ENCODE results near the gene COPS9.
A peak's percentile ranks its signal among the peaks of the same experiment; 100 is the strongest.

Gene COPS9

GRCh38 chr2:240137596-240138253 is 1.6 kb upstream of the COPS9 start:
- DNase-seq = no peak

GRCh38 chr2:240136671-240137292 is 677 bp upstream of the COPS9 start:
- DNase-seq = no peak

- no peak for DNase-seq
Measured at GRCh38 chr2:240135706-240136012, 446 bp downstream of the COPS9 start.

GRCh38 chr2:240134956-240135520 is 1.1 kb downstream of the COPS9 start:
- DNase-seq = no peak

- DNase-seq = no peak
Measured at GRCh38 chr2:240134466-240134865, 1.6 kb downstream of the COPS9 start.

GRCh38 chr2:240133401-240133800 is 2.7 kb downstream of the COPS9 start:
- DNase-seq = no peak

GRCh38 chr2:240132651-240132980 is 3.5 kb downstream of the COPS9 start:
- DNase-seq = peak in 18 of 56 donors; percentile 11 to 72 (median 44)

GRCh38 chr2:240131941-240132650 is 4.0 kb downstream of the COPS9 start:
- no peak for DNase-seq

- DNase-seq = no peak
Measured at GRCh38 chr2:240131296-240131695, 4.8 kb downstream of the COPS9 start.

GRCh38 chr2:240130393-240131195 is 5.5 kb downstream of the COPS9 start:
- no peak for DNase-seq

- DNase-seq = no peak
Measured at GRCh38 chr2:240129731-240130392, 6.2 kb downstream of the COPS9 start.

- no peak for DNase-seq
Measured at GRCh38 chr2:240129311-240129710, 6.8 kb downstream of the COPS9 start.

GRCh38 chr2:240128608-240129145 is 7.4 kb downstream of the COPS9 start:
- DNase-seq = no peak

- DNase-seq = no peak
Measured at GRCh38 chr2:240127911-240128607, 8.0 kb downstream of the COPS9 start.

GRCh38 chr2:240127191-240127750 is 8.8 kb downstream of the COPS9 start:
- no peak for DNase-seq

- no peak for DNase-seq
Measured at GRCh38 chr2:240126731-240127130, 9.4 kb downstream of the COPS9 start.

GRCh38 chr2:240125742-240126141 is 10.4 kb downstream of the COPS9 start:
- no peak for DNase-seq

GRCh38 chr2:240124651-240125030 is 11.5 kb downstream of the COPS9 start:
- DNase-seq = no peak

GRCh38 chr2:240123821-240124650 is 12.1 kb downstream of the COPS9 start:
- DNase-seq = no peak
